Uterus (tissue), 4 donors: ENCODE data around the gene RNU5D-1. TPM values are rescaled to one million over a fixed set of nuclear protein-coding genes. Genes with fewer than 3 reads are reported as not detected.

ENCODE experiments used
- DNase-seq, 2 donors: peaks; one replicate each; pipeline ENCODE4 v3.0.0-alpha.2; 2019 to 2020
- H3K27ac ChIP-seq, 2 donors: fragments of 200-600 bp; sonication (generic); 1 replicate in 1 of 2; 2 replicates in 1 of 2; pipeline ENCODE4 v1.5.1; 2016 to 2018
- H3K27me3 ChIP-seq, 2 donors: fragments of 200-600 bp; sonication (generic); one replicate each; pipeline ENCODE4 v1.5.1; 2018 to 2019; ENCODE audit warnings: control low read depth in 1 of 2
- H3K36me3 ChIP-seq, 2 donors: fragments of 200-600 bp; sonication (generic); one replicate each; pipeline ENCODE4 v1.5.1; 2019; ENCODE audit warnings: control low read depth in 1 of 2
- H3K4me1 ChIP-seq, 2 donors: fragments of 200-600 bp; sonication (generic); one replicate each; pipeline ENCODE4 v1.5.1; 2018 to 2019; ENCODE audit warnings: control low read depth in 1 of 2
- H3K4me3 ChIP-seq, 2 donors: fragments of 200-600 bp; sonication (generic); 1 replicate in 1 of 2; 2 replicates in 1 of 2; pipeline ENCODE4 v1.5.1; 2018 to 2019; ENCODE audit warnings: mild to moderate bottlenecking in 1 of 2
- H3K9me3 ChIP-seq, 2 donors: fragments of 200-600 bp; sonication (generic); one replicate each; pipeline ENCODE4 v1.5.1; 2019; ENCODE audit warnings: control low read depth in 1 of 2
- CTCF ChIP-seq, 4 experiments: fragments of 200-600 bp in 2 of 4; fragments of 450-650 bp in 2 of 4; sonication (generic) in 2 of 4; IDR thresholded peaks; one replicate each; pipeline ENCODE4 v1.5.1; 2016 to 2019; ENCODE audit warnings: antibody characterized with exemption in 4 of 4, mild to moderate bottlenecking in 2 of 4, moderate library complexity in 1 of 4
- POLR2A ChIP-seq, 2 donors: fragments of 450-650 bp; IDR thresholded peaks; one replicate each; pipeline ENCODE4 v1.6.1; 2016; ENCODE audit warnings: antibody characterized with exemption in 2 of 2, mild to moderate bottlenecking in 1 of 2, moderate library complexity in 1 of 2
- intact Hi-C: fragments of 100-400 bp; cut with DNase I; formaldehyde crosslinking; loops from one replicate; pipeline ENCODE4 v1.15.1; 2023; ENCODE audit warnings: low total_unique reads
- total RNA-seq, 4 donors: library from RNA; depleted of rRNA in 3 of 4; stranded (reverse); fragments of >200 nt in 3 of 4; gene quantifications; one replicate each; pipeline versions ENCODE4 v1.1.0 to v1.2.4, GENCODE V29; 2014 to 2023
- donor health status: DM: yes; HTN: yes; CAD: no.

The RNU5D-1 gene
- not detected for total RNA-seq

GRCh38 chr1:44730741-44731512 is at the start of gene RNU5D-1:
Gene RNU5D-1, minus strand, starts transcription at chr1:44731170.
- Histone ChIP-seq H3K9me3 (no peaks in the 10 kb centered on the region), H3K27ac (peak within 1 kb of the TSS; percentile 86 to 95), H3K4me1 (no peaks in the 10 kb centered on the region), H3K27me3 (no peaks in the 10 kb centered on the region), H3K36me3 (no peaks in the 10 kb centered on the region), H3K4me3 (no peak within 1 kb of the TSS)
- DNase-seq: peak; percentile 93 to 97
- TF ChIP-seq CTCF (IDR thresholded peaks at IDR 0.05): peak; percentile 67 to 84 (median 82)
- peak; percentile 69 to 70 for TF ChIP-seq POLR2A (IDR thresholded peaks at IDR 0.05)
- intact Hi-C loops: loop anchor here (5.0 kb wide), 1 partner anchor 256 kb away; the partner anchor contains the start of gene EIF2B3

GRCh38 chr1:44780583-44781121 is 49.7 kb upstream of the RNU5D-1 start:
- DNase-seq: no peak
- peaks cover 0 to 4% of the 10 kb centered on the region in 2 donors for H3K4me1 ChIP-seq
- H3K27me3 ChIP-seq: no peaks in the 10 kb centered on the region
- H3K9me3 ChIP-seq: no peaks in the 10 kb centered on the region
- H3K36me3 ChIP-seq: no peaks in the 10 kb centered on the region
- intact Hi-C loops: loop anchor here (10.0 kb wide), 1 partner anchor 54 kb away; no protein-coding TSS in a partner anchor
- no peak overlapping the region for H3K27ac ChIP-seq
- no peak overlapping the region for H3K4me3 ChIP-seq
- no peak for TF ChIP-seq CTCF (IDR thresholded peaks at IDR 0.05)

GRCh38 chr1:44778705-44779576 is 48.0 kb upstream of the RNU5D-1 start:
- intact Hi-C loops: no loop called here
- peaks cover 0 to 1% of the 10 kb centered on the region in 2 donors for H3K4me1 ChIP-seq
- H3K9me3 ChIP-seq: no peaks in the 10 kb centered on the region
- TF ChIP-seq CTCF (IDR thresholded peaks at IDR 0.05) (no peak), POLR2A (IDR thresholded peaks at IDR 0.05) (no peak)
- no peaks in the 10 kb centered on the region for H3K36me3 ChIP-seq
- no peaks in the 10 kb centered on the region for H3K27me3 ChIP-seq
- no peak overlapping the region for H3K27ac ChIP-seq
- DNase-seq: no peak
- H3K4me3 ChIP-seq: no peak overlapping the region

- no peak for TF ChIP-seq POLR2A (IDR thresholded peaks at IDR 0.05)
- TF ChIP-seq CTCF (IDR thresholded peaks at IDR 0.05): no peak
- intact Hi-C loops: no loop called here
- Histone ChIP-seq H3K9me3 (no peaks in the 10 kb centered on the region), H3K4me3 (no peak overlapping the region), H3K27me3 (no peaks in the 10 kb centered on the region), H3K36me3 (no peaks in the 10 kb centered on the region), H3K27ac (no peak overlapping the region), H3K4me1 (no peaks in the 10 kb centered on the region)
- no peak for DNase-seq
These were observed 47.1 kb upstream of the RNU5D-1 start for GRCh38 chr1:44777969-44778635.
